Stimulated activated CD4-positive, alpha-beta T cell treated with anti-CD3 and anti-CD28 coated beads, TNF-alpha, amount 100 ng/mL, for 48 hours (primary cell): Measurements from ENCODE around the gene C6orf62.
A peak's percentile ranks its signal among the peaks of the same experiment; 100 is the strongest.
"Not testable (repeated sequence)": the region's sequence is repeated elsewhere in the genome, so short reads cannot be mapped to it uniquely, and the experiment has no call there.

ENCODE experiments used
- DNase-seq, 3 donors: peaks; one replicate each; pipeline ENCODE4 v3.0.0-alpha.2; 2020; ENCODE audit warnings: low read depth in 3 of 3

The C6orf62 gene

DNA sequence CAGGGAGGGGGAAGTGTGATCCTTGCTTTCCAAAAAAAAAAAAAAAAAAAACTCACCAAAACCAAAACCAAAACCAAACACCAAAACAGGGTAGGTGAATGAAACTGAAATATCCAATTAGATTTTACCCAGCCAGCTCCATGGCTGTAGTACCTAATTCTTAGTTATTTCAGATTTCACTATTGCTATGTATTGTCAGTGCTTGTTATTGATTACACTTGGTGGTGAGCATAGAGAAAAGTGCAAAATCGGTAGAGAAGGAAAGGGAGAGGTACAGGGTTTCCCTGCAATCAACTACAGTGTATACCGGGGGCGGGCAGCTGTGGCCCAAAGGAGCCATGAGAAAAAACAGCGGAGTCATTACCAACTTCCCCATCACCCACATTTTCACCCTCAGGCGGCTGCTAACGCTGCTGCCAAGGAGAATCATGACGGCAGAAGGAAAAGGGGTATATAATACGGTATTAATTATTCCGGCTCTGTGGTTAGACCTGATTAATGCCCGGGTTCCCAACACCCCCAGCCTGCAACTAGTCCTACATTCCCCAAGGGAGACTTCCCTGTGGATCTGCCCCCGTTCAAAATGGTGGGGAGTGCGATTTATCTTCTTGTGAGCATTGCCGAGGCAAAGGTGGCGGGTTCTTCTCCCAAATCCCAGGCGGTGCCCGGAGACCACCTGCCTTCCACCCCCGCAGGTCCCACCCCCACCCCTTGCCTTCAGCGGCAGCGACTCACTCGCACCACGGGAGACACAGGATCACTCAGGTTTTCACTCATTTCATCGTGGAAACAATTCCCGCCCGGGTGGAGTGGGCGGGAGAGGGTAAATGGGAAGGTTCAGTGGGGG, at the start of gene C6orf62:
Gene C6orf62 (minus strand): TSS at position 30 of the 847 bp plus-strand sequence. CDS start 486 bp downstream, outside the sequence.
- DNase-seq: peak; percentile 35 to 50 (median 48)

DNA sequence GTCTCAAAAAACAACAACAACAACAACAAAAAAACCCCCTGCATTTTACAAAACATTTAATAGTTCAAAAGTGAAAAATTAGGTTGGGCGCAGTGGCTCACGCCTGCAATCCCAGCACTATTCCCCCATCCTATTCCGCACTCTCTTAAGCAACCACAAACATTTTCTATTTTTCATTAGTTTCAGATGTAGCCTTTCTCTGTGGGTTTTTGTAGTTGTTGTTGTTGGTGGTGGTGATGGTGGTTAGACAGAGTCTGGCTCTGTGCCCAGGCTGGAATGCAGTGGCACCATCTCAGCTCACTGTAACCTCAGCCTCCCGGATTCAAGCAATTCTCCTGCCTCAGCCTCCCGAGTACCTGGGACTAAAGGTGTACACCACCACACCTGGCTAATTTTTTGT, 49.4 kb upstream of the C6orf62 start:
- DNase-seq: no peak

DNA sequence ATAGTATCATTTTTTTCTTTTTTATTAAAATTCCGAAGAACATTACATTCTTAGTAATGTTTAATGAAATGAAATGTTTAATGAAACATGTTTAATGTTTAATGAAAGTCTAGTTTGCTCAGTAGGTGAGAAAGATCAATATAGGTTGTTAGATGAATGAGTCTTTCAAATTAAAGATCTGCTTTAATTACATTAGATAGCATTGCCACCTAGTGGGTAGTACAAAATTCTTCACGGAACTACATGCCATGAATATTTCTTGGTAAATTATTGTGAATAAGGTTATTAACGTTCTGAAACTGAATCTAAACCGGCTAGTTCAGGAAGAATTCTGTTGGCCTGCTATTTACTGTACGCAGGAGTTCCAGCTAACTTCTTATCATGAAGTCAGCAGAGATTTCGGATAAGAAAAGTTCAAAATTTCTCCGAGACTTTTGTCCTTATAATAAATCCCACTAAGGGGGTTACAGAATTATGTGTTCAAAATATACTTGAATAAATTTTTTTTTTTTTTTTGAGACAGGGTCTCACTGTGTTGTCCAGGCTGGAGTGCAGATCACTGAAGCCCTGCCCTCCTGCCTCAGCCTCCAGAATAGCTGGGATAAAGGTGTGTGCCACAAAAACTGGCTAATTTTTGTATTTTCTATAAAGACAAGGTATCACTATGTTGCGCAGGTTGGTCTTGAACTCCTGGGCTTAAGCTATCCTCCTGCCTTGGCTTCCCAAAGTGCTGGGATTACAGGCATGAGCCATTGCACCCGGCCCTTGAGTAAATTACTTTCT, 47.9 kb upstream of the C6orf62 start:
- no peak for DNase-seq

DNA sequence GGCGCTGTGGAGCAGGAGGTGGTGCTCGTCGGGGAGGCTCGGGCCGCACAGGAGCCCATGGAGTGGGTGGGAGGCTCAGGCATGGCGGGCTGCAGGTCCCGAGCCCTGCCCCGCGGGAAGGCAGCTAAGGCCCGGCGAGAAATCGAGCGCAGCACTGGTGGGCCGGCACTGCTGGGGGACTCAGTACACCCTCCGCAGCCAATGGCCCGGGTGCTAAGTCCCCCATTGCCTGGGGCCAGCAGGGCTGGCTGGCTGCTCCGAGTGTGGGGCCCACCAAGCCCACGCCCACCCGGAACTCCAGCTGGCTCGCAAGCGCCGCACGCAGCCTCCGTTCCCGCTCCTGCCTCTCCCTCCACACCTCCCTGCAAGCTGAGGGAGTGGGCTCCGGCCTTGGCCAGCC, 47.0 kb upstream of the C6orf62 start:
- DNase-seq: not testable (repeated sequence)

DNA sequence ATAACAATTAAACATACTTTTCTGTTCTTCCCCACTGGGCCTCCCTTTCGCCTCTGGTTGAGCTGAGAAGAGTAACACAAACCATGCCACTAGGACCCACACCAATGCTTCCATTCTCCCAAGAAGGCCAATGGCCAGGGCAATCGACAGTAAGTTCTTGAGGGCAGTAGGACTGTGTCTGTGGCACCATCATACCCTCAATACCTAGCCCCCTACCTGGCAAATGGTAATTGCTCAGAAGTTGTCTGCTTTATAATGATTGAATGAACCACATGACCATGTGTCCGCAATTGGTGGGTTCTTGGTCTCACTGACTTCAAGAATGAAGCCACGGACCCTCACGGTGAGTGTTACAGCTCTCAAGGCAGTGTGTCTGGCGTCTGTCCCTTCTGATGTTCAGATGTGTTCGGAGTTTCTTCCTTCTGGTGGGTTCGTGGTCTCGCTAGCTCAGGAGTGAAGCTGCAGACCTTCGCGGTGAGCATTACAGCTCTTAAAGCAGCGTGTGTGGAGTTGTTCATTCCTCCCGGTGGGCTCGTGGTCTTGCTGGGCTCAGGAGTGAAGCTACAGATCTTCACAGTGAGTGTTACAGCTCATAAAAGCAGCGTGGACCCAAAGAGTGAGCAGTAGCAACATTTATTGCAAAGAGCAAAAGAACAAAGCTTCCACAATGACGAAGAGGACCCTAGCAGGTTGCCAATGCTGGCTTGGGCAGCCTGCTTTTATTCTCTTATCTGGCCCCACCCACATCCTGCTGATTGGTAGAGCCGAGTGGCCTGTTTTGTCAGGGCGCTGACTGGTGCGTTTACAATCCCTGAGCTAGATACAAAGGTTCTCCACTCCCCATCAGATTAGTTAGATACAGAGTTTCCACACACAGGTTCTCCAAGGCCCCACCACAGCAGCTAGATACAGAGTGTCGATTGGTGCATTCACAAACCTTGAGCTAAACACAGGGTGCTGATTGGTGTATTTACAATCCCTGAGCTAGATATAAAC, 46.2 kb upstream of the C6orf62 start:
- not testable (repeated sequence) for DNase-seq

DNA sequence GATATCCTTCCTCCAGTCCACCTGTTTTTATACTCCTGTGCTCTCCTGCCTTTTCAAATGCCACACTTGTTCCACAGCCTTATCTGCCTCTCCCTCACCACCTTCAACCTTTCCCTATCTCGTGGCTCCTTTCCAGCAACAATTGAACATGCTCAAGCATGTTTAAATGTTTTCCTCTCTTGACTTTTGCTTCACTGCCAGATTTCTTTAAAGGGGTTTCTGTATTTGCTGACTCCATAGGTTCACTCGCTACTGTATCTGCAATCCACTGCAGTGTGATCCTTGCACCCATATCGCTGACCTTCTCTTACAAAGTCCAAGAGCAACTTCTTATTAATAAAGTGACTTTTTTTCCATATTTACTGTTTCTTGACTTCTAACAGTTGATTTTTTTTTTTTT, 44.6 kb upstream of the C6orf62 start:
- no peak for DNase-seq

GRCh38 chr6:24761851-24762250, 42.9 kb upstream of the C6orf62 start:
- DNase-seq: no peak

GRCh38 chr6:24761193-24761835, 42.4 kb upstream of the C6orf62 start:
- DNase-seq: no peak

GRCh38 chr6:24760210-24760609, 41.3 kb upstream of the C6orf62 start:
- no peak for DNase-seq

DNA sequence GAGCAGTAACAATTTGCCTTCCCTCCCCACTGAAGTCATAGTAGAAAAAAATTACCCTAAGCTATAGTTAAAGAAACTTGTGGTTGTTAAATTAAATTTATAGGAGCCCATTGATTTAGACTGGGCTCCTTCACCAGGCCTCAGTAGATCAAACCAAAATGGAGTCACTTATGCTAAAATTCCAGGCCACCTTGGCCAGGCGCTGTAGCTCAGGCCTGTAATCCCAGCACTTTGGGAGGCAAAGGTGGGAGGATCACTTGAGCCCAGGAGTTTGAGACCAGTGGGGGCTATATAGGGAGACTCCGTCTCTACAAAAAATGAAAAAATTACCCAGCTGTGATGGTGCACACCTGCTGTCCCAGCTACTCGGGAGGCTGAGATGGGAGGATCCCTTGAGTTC, 40.8 kb upstream of the C6orf62 start:
- DNase-seq: no peak

- DNase-seq: no peak
These were observed 38.7 kb upstream of the C6orf62 start for GRCh38 chr6:24757611-24758010.

GRCh38 chr6:24755279-24755678, 36.3 kb upstream of the C6orf62 start:
- no peak for DNase-seq

DNA sequence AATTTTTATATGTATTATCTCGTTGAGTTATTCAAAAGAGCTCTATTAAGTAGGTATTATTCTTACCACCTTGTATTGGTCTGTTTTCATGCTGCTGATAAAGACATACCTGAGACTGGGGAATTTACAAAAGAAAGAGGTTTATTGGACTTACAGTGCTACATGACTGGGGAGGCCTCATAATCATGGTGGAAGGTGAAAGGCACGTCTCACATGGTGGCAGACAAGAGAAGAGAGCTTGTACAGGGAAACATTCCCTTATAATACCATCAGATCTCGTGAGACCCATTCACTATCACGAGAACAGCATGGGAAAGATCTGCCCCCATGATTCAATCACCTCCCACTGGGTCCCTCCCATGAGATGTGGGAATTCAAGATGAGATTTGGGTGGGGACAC, 35.4 kb upstream of the C6orf62 start:
- not testable (repeated sequence) for DNase-seq

GRCh38 chr6:24753545-24753944, 34.6 kb upstream of the C6orf62 start:
- DNase-seq: no peak

- no peak for DNase-seq
These were observed 34.1 kb upstream of the C6orf62 start for GRCh38 chr6:24752917-24753492.

GRCh38 chr6:24752503-24752902, 33.5 kb upstream of the C6orf62 start:
- DNase-seq: no peak

DNA sequence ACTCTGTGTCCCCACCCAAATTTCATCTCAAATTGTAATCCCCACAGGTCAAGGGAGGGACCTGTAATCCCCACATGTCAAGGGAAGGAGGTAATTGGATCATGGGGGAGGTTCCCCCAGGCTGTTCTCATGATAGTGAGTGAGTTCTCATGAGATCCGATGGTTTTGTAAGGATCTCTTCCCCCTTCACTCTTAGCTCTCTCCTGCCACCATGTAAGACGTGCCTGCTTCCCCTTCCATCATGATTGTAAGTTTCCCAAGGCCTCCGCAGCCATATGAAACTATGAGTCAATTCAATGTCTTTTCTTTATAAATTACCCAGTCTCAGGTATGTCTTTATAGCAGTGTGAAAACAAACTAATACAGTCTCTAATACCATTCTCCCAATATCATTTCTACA, 31.9 kb upstream of the C6orf62 start:
- DNase-seq: not testable (repeated sequence)

DNA sequence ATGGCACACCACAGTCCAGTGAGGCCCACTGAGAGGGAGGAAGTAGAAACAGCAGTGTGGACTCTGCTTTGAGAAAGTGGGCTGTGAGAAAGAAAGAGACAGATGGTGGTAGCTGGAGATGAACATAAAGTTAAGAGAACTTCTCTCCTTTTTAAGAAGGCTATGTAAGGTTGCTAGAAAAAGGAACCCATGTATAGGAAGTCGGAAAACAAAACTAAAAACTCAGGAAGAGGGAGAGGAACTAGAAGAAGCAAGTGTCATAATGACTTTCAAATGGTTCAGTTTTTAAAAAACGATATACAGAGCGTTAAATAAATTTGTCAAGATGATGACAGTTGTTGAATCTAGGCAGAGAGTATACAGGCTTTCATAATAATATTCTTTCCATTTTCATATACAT, 30.3 kb upstream of the C6orf62 start:
- no peak for DNase-seq

GRCh38 chr6:24744911-24745310, 26.0 kb upstream of the C6orf62 start:
- no peak for DNase-seq

DNA sequence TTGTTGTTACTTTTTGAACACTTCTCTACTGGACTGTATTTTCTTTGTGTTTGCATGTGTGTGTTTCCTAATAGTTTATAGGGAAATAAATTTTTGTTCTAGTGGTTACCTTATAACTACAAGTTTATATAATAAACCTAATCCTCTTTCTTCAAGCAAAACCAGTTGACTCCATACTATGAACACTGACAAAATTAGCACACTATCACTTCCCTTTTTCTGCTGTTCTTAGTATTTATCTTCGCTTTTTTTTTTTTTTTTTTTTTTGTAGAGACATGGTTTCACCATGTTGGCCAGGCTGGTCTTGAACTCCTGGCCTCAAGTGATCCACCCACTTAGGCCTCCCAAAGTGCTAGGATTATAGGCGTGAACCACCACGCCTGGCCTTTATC, 25.0 kb upstream of the C6orf62 start:
- no peak for DNase-seq
